HCT116 (cell line): ENCODE results near the gene MID1.

ENCODE experiments used
- CTCF ChIP-seq, 3 experiments: fragments of 200-600 bp in 1 of 3; sonication (generic) in 1 of 3; IDR thresholded peaks in 2 of 3; conservative IDR thresholded peaks in 1 of 3; 2 replicates each; pipeline ENCODE4 v1.5.1; 2012 to 2017; ENCODE audit warnings: low read depth in 2 of 3, low read length in 2 of 3, antibody characterized with exemption in 1 of 3, borderline replicate concordance in 1 of 3, control low read depth in 1 of 3, mild to moderate bottlenecking in 1 of 3, mixed read lengths in 1 of 3, mixed run types in 1 of 3, moderate library complexity in 1 of 3; ENCODE audit not compliant: insufficient read depth in 1 of 3
- EZH2 ChIP-seq: fragments of 200-600 bp; sonication (generic); IDR thresholded peaks from 2 replicates; pipeline ENCODE4 v1.6.1; 2017; ENCODE audit warnings: antibody characterized with exemption, mixed run types
- JUND ChIP-seq: IDR thresholded peaks from 2 replicates; pipeline ENCODE4 v1.6.1; 2012
- MAX ChIP-seq: IDR thresholded peaks from 2 replicates; pipeline ENCODE4 v1.6.1; 2012
- POLR2A ChIP-seq: IDR thresholded peaks from 2 replicates; pipeline ENCODE4 v1.7.0; 2011; ENCODE audit warnings: borderline replicate concordance; ENCODE audit not compliant: insufficient read depth, insufficient read length; ENCODE audit errors: extremely low read depth
- POLR2AphosphoS5 ChIP-seq: IDR thresholded peaks from 2 replicates; pipeline ENCODE4 v1.6.1; 2011; ENCODE audit warnings: mild to moderate bottlenecking, low read depth, low read length, moderate library complexity
- RAD21 ChIP-seq: IDR thresholded peaks from 2 replicates; pipeline ENCODE4 v1.6.1; 2012; ENCODE audit warnings: low read depth, mild to moderate bottlenecking
- REST ChIP-seq: IDR thresholded peaks from 2 replicates; pipeline ENCODE4 v1.6.1; 2012; ENCODE audit warnings: low read depth
- SRF ChIP-seq: IDR thresholded peaks from 2 replicates; pipeline ENCODE4 v1.6.1; 2012; ENCODE audit warnings: low read depth
- TCF7L2 ChIP-seq: IDR thresholded peaks from 2 replicates; pipeline ENCODE4 v1.7.0; 2011; ENCODE audit warnings: borderline replicate concordance, inconsistent platforms; ENCODE audit not compliant: insufficient read depth, insufficient read length; ENCODE audit errors: extremely low read depth
- YY1 ChIP-seq: IDR thresholded peaks from 2 replicates; pipeline ENCODE4 v1.6.1; 2011; ENCODE audit warnings: low read length, low read depth, moderate library complexity, mild to moderate bottlenecking; ENCODE audit not compliant: insufficient replicate concordance; ENCODE audit errors: extremely low read depth
- ZFX ChIP-seq: fragments of 450-650 bp; IDR thresholded peaks from 2 replicates; pipeline ENCODE4 v1.6.1; 2017
- ZNF274 ChIP-seq: fragments of 200-500 bp; sonication (Bioruptor generic); IDR thresholded peaks from 2 replicates; pipeline ENCODE4 v1.6.1; 2014; ENCODE audit warnings: mild to moderate bottlenecking, low read depth, low read length, inconsistent platforms
- TF ChIP-seq, protein P1 (sequence below): IDR thresholded peaks from 2 replicates; pipeline ENCODE4 v1.6.1; 2011; ENCODE audit warnings: mild to moderate bottlenecking, low read length, moderate library complexity; ENCODE audit not compliant: insufficient replicate concordance; ENCODE audit errors: extremely low read depth

GRCh38 chrX:10502961-10503360, 117.4 kb downstream of the MID1 start:
- no peak for TF ChIP-seq CTCF (IDR thresholded peaks at IDR 0.05 in 2 of 3, conservative IDR thresholded peaks at IDR 0.05 in 1 of 3; ENCODE audit: borderline replicate concordance in 1 of 3, insufficient read depth in 1 of 3, low read depth in 2 of 3, low read length in 2 of 3)
- no peak for TF ChIP-seq POLR2AphosphoS5
- TF ChIP-seq, protein P1, sequence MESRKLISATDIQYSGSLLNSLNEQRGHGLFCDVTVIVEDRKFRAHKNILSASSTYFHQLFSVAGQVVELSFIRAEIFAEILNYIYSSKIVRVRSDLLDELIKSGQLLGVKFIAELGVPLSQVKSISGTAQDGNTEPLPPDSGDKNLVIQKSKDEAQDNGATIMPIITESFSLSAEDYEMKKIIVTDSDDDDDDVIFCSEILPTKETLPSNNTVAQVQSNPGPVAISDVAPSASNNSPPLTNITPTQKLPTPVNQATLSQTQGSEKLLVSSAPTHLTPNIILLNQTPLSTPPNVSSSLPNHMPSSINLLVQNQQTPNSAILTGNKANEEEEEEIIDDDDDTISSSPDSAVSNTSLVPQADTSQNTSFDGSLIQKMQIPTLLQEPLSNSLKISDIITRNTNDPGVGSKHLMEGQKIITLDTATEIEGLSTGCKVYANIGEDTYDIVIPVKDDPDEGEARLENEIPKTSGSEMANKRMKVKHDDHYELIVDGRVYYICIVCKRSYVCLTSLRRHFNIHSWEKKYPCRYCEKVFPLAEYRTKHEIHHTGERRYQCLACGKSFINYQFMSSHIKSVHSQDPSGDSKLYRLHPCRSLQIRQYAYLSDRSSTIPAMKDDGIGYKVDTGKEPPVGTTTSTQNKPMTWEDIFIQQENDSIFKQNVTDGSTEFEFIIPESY, result no peak
- no peak for TF ChIP-seq MAX
- TF ChIP-seq TCF7L2, result no peak
- TF ChIP-seq YY1, result no peak
- no peak for TF ChIP-seq POLR2A
- TF ChIP-seq JUND, result no peak
- TF ChIP-seq SRF, result no peak
- TF ChIP-seq ZFX, result no peak
- TF ChIP-seq EZH2, result no peak
- no peak for TF ChIP-seq ZNF274
- no peak for TF ChIP-seq REST
- TF ChIP-seq RAD21, result no peak
